Neuronal stem cell (in vitro differentiated cells): ENCODE data around the gene ATP5F1D.
A peak's percentile ranks its signal among the peaks of the same experiment; 100 is the strongest.

Experiments used
- DNase-seq: peaks from one replicate; pipeline ENCODE4 v3.0.0-alpha.2; 2013; ENCODE audit warnings: low spot score
- H2AFZ ChIP-seq: one replicate; pipeline ENCODE4 v1.6.1; 2013; ENCODE audit warnings: mild to moderate bottlenecking, low read length, inconsistent platforms
- H2AK5ac ChIP-seq: 2 replicates; pipeline ENCODE4 v1.6.1; 2013; ENCODE audit warnings: low read depth, mild to moderate bottlenecking, inconsistent platforms, low read length, moderate library complexity, mixed read lengths
- H2BK120ac ChIP-seq: 2 replicates; pipeline ENCODE4 v1.6.1; 2013; ENCODE audit warnings: low read depth, mild to moderate bottlenecking, inconsistent platforms, low read length, moderate library complexity, mixed read lengths
- H2BK12ac ChIP-seq: one replicate; pipeline ENCODE4 v1.6.1; 2013; ENCODE audit warnings: low read length, inconsistent platforms
- H2BK15ac ChIP-seq: 2 replicates; pipeline ENCODE4 v1.6.1; 2013; ENCODE audit warnings: mild to moderate bottlenecking, low read length, inconsistent platforms, mixed read lengths
- H2BK5ac ChIP-seq: one replicate; pipeline ENCODE4 v1.6.1; 2013; ENCODE audit warnings: inconsistent platforms, mild to moderate bottlenecking, low read length, moderate library complexity
- H3K14ac ChIP-seq: one replicate; pipeline ENCODE4 v1.6.1; 2013; ENCODE audit warnings: low read length, inconsistent platforms
- H3K18ac ChIP-seq: 2 replicates; pipeline ENCODE4 v1.6.1; 2013; ENCODE audit warnings: low read length, inconsistent platforms
- H3K23ac ChIP-seq: 2 replicates; pipeline ENCODE4 v1.6.1; 2013; ENCODE audit warnings: low read depth, mild to moderate bottlenecking, mixed read lengths, low read length, inconsistent platforms; ENCODE audit not compliant: poor library complexity
- H3K27ac ChIP-seq: replicated peaks from 3 replicates; pipeline ENCODE4 v1.5.1; 2013; ENCODE audit warnings: low read length, inconsistent platforms
- H3K27me3 ChIP-seq, 3 experiments: 2 replicates each; pipeline ENCODE4 v1.6.1; 2013; ENCODE audit warnings: low read length in 3 of 3, mild to moderate bottlenecking in 2 of 3, inconsistent platforms in 1 of 3, low read depth in 1 of 3, mixed read lengths in 1 of 3, moderate library complexity in 1 of 3; ENCODE audit not compliant: control insufficient read depth in 3 of 3, insufficient read depth in 3 of 3
- H3K36me3 ChIP-seq, 2 donors: replicated peaks in 1 of 2; 2 replicates each; pipeline ENCODE4 v1.6.1; 2013; ENCODE audit warnings: low read length in 2 of 2; ENCODE audit not compliant: control insufficient read depth in 2 of 2, insufficient read depth in 2 of 2
- H3K4ac ChIP-seq: 2 replicates; pipeline ENCODE4 v1.6.1; 2013; ENCODE audit warnings: inconsistent platforms, mild to moderate bottlenecking, low read length, moderate library complexity
- H3K4me1 ChIP-seq, 2 donors: 1 replicate in 1 of 2; 2 replicates in 1 of 2; pipeline ENCODE4 v1.6.1; 2013; ENCODE audit warnings: low read length in 2 of 2, low read depth in 1 of 2; ENCODE audit not compliant: control insufficient read depth in 2 of 2, insufficient read depth in 1 of 2
- H3K4me2 ChIP-seq: one replicate; pipeline ENCODE4 v1.6.1; 2013; ENCODE audit warnings: mild to moderate bottlenecking, low read length, inconsistent platforms; ENCODE audit not compliant: insufficient read depth, poor library complexity, severe bottlenecking
- H3K4me3 ChIP-seq, 2 donors: 2 replicates each; pipeline ENCODE4 v1.5.1; 2013; ENCODE audit warnings: low read length in 2 of 2, mild to moderate bottlenecking in 2 of 2, inconsistent platforms in 1 of 2, moderate library complexity in 1 of 2
- H3K79me1 ChIP-seq: one replicate; pipeline ENCODE4 v1.6.1; 2013; ENCODE audit warnings: low read depth, mild to moderate bottlenecking, inconsistent platforms, low read length, moderate library complexity
- H3K9ac ChIP-seq: one replicate; pipeline ENCODE4 v1.6.1; 2013; ENCODE audit warnings: mild to moderate bottlenecking, low read depth, low read length, inconsistent platforms; ENCODE audit not compliant: poor library complexity
- H3K9me3 ChIP-seq, 2 donors: replicated peaks in 1 of 2; 2 replicates each; pipeline versions ENCODE3 to v1.6.1; 2013; ENCODE audit warnings: low read length in 2 of 2, mild to moderate bottlenecking in 2 of 2, inconsistent platforms in 1 of 2, low read depth in 1 of 2, mixed read lengths in 1 of 2, moderate library complexity in 1 of 2; ENCODE audit not compliant: control insufficient read depth in 2 of 2, insufficient read depth in 1 of 2
- H4K8ac ChIP-seq: one replicate; pipeline ENCODE4 v1.6.1; 2013; ENCODE audit warnings: low read depth, mild to moderate bottlenecking, inconsistent platforms, low read length, moderate library complexity
- H4K91ac ChIP-seq: one replicate; pipeline ENCODE4 v1.6.1; 2013; ENCODE audit warnings: low read length, low read depth, mild to moderate bottlenecking, inconsistent platforms; ENCODE audit not compliant: poor library complexity
- WGBS, 2 donors: extraction: QIAGEN DNeasy Blood & Tissue Kit; methylation state at CpG; one replicate each; pipeline ENCODE4 v1.1.7; 2013; ENCODE audit warnings: missing lambda C conversion rate in 2 of 2, mixed read lengths in 1 of 2; ENCODE audit not compliant: insufficient read length in 2 of 2, insufficient replicate concordance in 1 of 2; ENCODE audit errors: extremely low coverage in 2 of 2; 5-methylcytosine and 5-hydroxymethylcytosine counted together

The ATP5F1D gene

DNA sequence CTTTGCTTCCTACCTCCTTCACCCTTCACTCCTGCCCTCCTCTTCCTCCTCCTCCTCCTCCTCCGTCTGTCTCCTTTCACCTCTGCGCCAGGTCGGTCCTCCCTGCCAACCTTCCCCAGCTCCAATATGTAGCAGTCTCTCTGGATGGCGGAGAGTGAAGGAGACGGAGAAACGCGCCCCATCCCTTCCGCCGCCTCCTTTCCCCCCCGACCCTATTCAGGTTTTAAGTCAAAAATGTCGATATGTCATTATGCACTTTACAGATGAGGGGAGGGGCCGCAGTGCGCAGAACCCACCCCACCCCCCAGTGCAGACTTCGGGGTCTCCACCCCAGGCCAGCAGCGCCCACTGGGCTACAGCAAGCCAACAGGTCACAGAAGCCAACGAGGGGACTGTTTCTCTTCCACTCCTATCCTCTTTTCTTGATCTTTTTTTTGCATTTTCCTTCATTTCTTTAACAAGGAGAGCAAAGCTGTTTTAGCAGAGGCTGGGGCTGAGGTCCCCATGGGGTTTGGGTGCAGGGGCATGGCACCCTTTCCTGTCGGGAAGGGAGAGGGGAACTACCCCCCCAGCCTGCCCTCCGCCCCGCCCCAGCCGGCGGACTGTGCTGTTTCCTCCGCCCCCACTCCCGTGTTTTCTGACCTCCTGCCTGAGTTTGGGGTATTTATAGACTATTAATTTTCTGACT lies 16.1 kb downstream of the ATP5F1D start:
- Histone ChIP-seq H2BK12ac (no peak overlapping the region), H3K4me3 (no peak overlapping the region), H3K27me3 (no peaks in the 10 kb centered on the region), H3K36me3 (peaks cover 42 to 68% of the 10 kb centered on the region in 2 donors), H2AFZ (no peak overlapping the region), H3K9me3 (no peaks in the 10 kb centered on the region), H3K4me1 (peaks cover 31 to 51% of the 10 kb centered on the region in 2 donors), H2AK5ac (no peak overlapping the region), H3K79me1 (peaks cover 36% of the 10 kb centered on the region), H4K8ac (no peak overlapping the region), H2BK120ac (no peak overlapping the region), H3K27ac (peak overlapping the region; percentile 56), H3K14ac (no peak overlapping the region), H2BK5ac (no peak overlapping the region), H2BK15ac (no peak overlapping the region), H3K4me2 (no peak overlapping the region), H3K23ac (no peak overlapping the region), H3K18ac (no peak overlapping the region), H4K91ac (no peak overlapping the region), H3K9ac (no peak overlapping the region), H3K4ac (no peak overlapping the region)
- WGBS, 2 donors, result no CpG with 5 or more reads among the region's 23 CpGs
- no peak for DNase-seq

DNA sequence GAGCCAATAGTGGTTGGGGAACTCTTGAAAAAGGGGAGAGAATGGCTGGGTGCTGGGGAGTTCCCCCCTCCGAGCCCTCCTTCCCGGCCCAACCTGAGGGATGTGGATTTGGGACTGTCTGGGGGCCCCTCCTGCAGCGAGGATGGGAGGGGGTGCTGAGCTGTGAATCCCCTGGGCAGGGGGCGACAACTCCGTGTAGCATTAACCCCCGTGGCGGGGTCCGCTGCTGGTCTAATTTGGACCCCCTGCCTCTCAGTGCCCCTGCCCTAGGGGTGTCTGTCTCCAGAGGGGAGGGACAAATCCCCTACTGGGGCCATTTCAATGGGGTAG lies 16.6 kb downstream of the ATP5F1D start:
- H3K23ac ChIP-seq, result no peak overlapping the region
- H2AK5ac ChIP-seq, result no peak overlapping the region
- no peaks in the 10 kb centered on the region for H3K9me3 ChIP-seq
- H3K4ac ChIP-seq, result no peak overlapping the region
- H4K8ac ChIP-seq, result no peak overlapping the region
- no peak overlapping the region for H2BK12ac ChIP-seq
- H3K4me1 ChIP-seq, result peaks cover 36 to 53% of the 10 kb centered on the region in 2 donors
- no peak overlapping the region for H2BK5ac ChIP-seq
- no peak overlapping the region for H4K91ac ChIP-seq
- peak overlapping the region; percentile 56 for H3K27ac ChIP-seq
- H3K79me1 ChIP-seq, result peaks cover 32% of the 10 kb centered on the region
- peaks cover 42 to 63% of the 10 kb centered on the region in 2 donors for H3K36me3 ChIP-seq
- no peak overlapping the region for H3K18ac ChIP-seq
- no peaks in the 10 kb centered on the region for H3K27me3 ChIP-seq
- WGBS, 2 donors, result no CpG with 5 or more reads among the region's 8 CpGs
- DNase-seq, result no peak
- H3K4me2 ChIP-seq, result no peak overlapping the region
- no peak overlapping the region for H3K9ac ChIP-seq
- no peak overlapping the region for H2BK120ac ChIP-seq
- H3K4me3 ChIP-seq, result no peak overlapping the region
- no peak overlapping the region for H2BK15ac ChIP-seq
- no peak overlapping the region for H3K14ac ChIP-seq
- no peak overlapping the region for H2AFZ ChIP-seq

DNA sequence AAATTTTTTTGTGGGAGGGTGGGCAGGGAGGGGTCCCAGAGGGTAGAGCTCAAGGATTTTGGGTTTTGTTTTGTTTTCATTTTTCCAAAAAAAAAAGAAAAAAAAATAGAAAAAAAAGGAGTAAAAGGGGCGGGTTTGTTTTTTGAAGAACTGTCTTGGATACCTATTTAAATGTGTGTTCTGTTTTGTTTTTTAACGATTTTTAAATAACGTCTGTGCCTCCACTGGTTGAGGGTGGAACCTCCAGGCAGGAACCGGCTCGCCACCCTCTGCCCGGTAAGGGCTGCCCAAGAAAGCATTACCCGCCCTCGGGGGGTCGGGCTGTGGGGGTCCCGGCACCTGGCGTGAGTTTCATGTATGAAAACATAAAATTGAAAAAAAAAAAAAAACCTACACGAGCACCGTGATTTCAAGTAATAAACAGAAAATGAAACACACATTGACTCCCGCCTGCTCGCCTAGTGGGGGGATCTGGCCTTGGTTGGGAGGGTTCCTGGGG lies 17.2 kb downstream of the ATP5F1D start:
- Histone ChIP-seq H3K4me3 (no peak overlapping the region), H2BK5ac (peak overlapping the region; percentile 83), H2AK5ac (no peak overlapping the region), H3K18ac (no peak overlapping the region), H2BK120ac (no peak overlapping the region), H2BK15ac (peak overlapping the region; percentile 58), H3K27me3 (no peaks in the 10 kb centered on the region), H3K9me3 (no peaks in the 10 kb centered on the region), H3K14ac (no peak overlapping the region), H4K8ac (no peak overlapping the region), H3K4me2 (no peak overlapping the region), H2BK12ac (no peak overlapping the region), H2AFZ (no peak overlapping the region), H3K9ac (no peak overlapping the region), H4K91ac (no peak overlapping the region), H3K79me1 (peaks cover 33% of the 10 kb centered on the region), H3K23ac (peak overlapping the region; percentile 97), H3K36me3 (peaks cover 37 to 56% of the 10 kb centered on the region in 2 donors), H3K4ac (no peak overlapping the region), H3K4me1 (peaks cover 39 to 52% of the 10 kb centered on the region in 2 donors), H3K27ac (peak overlapping the region; percentile 66)
- DNase-seq, result no peak
- no CpG with 5 or more reads among the region's 15 CpGs for WGBS, 2 donors

DNA sequence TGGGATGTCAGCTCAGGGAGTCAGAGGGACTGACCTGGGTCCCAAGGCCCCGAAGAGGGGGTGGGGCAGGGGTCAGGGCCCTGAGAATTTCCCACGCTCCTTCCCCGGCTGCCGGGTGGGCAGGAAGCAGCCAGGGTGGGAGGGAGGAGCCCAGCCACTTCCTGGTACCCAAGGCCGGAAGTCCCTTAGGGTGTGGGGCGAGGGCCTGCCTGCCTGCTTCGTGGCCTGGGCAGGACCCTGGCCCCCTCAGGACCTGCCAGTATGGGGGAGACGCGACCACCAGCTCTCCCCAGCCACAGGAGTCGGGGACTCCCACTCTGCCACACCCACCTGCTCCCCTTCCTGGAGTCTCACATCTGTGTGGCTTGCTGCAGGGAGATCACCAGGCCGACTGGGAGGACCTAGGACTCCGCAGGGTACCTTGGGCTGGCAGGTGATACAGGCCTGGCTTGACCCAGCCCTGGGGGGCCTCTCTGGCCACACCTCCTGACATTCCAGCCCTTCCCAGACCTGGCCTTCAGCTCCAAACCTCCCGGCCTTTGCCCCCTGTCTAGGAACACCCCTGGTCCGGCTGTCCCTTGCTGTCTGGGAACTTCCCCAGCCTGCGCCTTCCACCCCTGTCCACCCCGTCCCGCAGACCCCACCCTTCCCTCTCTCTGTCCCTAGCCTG lies 17.8 kb downstream of the ATP5F1D start:
- peak overlapping the region; percentile 96 for H2BK120ac ChIP-seq
- H2BK5ac ChIP-seq, result peak overlapping the region; percentile 83
- H2BK12ac ChIP-seq, result peak overlapping the region; percentile 98
- H3K79me1 ChIP-seq, result peaks cover 30% of the 10 kb centered on the region
- H3K4me1 ChIP-seq, result peaks cover 39 to 53% of the 10 kb centered on the region in 2 donors
- H3K4me2 ChIP-seq, result peak overlapping the region; percentile 18
- no CpG with 5 or more reads among the region's 17 CpGs for WGBS, 2 donors
- H2AK5ac ChIP-seq, result peak overlapping the region; percentile 90
- H3K27ac ChIP-seq, result peak overlapping the region; percentile 66
- H3K23ac ChIP-seq, result peak overlapping the region; percentile 97
- H2AFZ ChIP-seq, result no peak overlapping the region
- H4K91ac ChIP-seq, result no peak overlapping the region
- H2BK15ac ChIP-seq, result peak overlapping the region; percentile 58
- peaks cover 31 to 50% of the 10 kb centered on the region in 2 donors for H3K36me3 ChIP-seq
- no peak for DNase-seq
- H3K9ac ChIP-seq, result peak overlapping the region; percentile 77
- H3K4me3 ChIP-seq, result no peak overlapping the region
- peak overlapping the region; percentile 37 for H3K4ac ChIP-seq
- no peaks in the 10 kb centered on the region for H3K27me3 ChIP-seq
- no peak overlapping the region for H3K14ac ChIP-seq
- peak overlapping the region; percentile 90 for H3K18ac ChIP-seq
- H3K9me3 ChIP-seq, result no peaks in the 10 kb centered on the region
- H4K8ac ChIP-seq, result peak overlapping the region; percentile 23
